SK-N-SH (cell line): Measurements from ENCODE around the gene GCH1. TPM values are rescaled to one million over a fixed set of nuclear protein-coding genes. Genes with fewer than 3 reads are reported as not detected.

ENCODE experiments used
- CTCF ChIA-PET: fragments of 300-600, 350-600 bp; formaldehyde crosslinking; extraction: SDS; loops from one replicate; lab custom pipeline; 2021; lab: Yijun Ruan, JAX
- POLR2A ChIA-PET: fragments of 350-600 bp; sonication (Branson Sonifier 250); formaldehyde crosslinking; extraction: SDS; loops from one replicate; lab custom pipeline; 2020; ENCODE audit warnings: antibody characterized with exemption, inconsistent platforms; lab: Yijun Ruan, JAX
- DNase-seq: peaks from one replicate; pipeline ENCODE4 v3.0.0; 2012
- H2AFZ ChIP-seq: fragments of 200-600 bp; sonication (generic); 2 replicates; pipeline ENCODE4 v1.8.1; 2016; ENCODE audit warnings: antibody characterized with exemption, mild to moderate bottlenecking, low read depth
- H3F3A ChIP-seq: fragments of 200-600 bp; sonication (generic); replicated peaks from 2 replicates; pipeline ENCODE3; 2016; ENCODE audit warnings: antibody characterized with exemption, mild to moderate bottlenecking; ENCODE audit not compliant: insufficient read depth
- H3K27ac ChIP-seq, 2 experiments: fragments of 200-500 bp in 1 of 2; fragments of 200-600 bp in 1 of 2; sonication (Bioruptor generic) in 1 of 2; sonication (generic), shearing (Covaris generic) in 1 of 2; 2 replicates each; pipeline versions ENCODE4 v1.5.1 to v1.6.1; 2014 to 2016; ENCODE audit warnings: low read depth in 2 of 2, inconsistent platforms in 1 of 2, low read length in 1 of 2, mild to moderate bottlenecking in 1 of 2, mixed read lengths in 1 of 2
- H3K27me3 ChIP-seq: fragments of 200-600 bp; sonication (generic), shearing (Covaris generic); 2 replicates; pipeline ENCODE4 v1.6.1; 2016; ENCODE audit warnings: mixed run types; ENCODE audit not compliant: insufficient read depth
- H3K36me3 ChIP-seq, 2 experiments: fragments of 200-500 bp in 1 of 2; fragments of 200-600 bp in 1 of 2; sonication (Bioruptor generic) in 1 of 2; sonication (generic) in 1 of 2; replicated peaks in 1 of 2; 2 replicates each; pipeline versions ENCODE3 to v1.5.1; 2014 to 2016; ENCODE audit warnings: low read length in 1 of 2, mild to moderate bottlenecking in 1 of 2; ENCODE audit not compliant: insufficient read depth in 2 of 2, control insufficient read depth in 1 of 2
- H3K4me1 ChIP-seq, 2 experiments: fragments of 200-500 bp in 1 of 2; fragments of 200-600 bp in 1 of 2; sonication (Bioruptor generic) in 1 of 2; sonication (generic), shearing (Covaris generic) in 1 of 2; 2 replicates each; pipeline versions ENCODE4 v1.5.1 to v1.6.1; 2014 to 2016; ENCODE audit warnings: low read depth in 1 of 2, low read length in 1 of 2, mixed run types in 1 of 2; ENCODE audit not compliant: insufficient read depth in 2 of 2, control insufficient read depth in 1 of 2
- H3K4me2 ChIP-seq: fragments of 200-600 bp; sonication (generic), shearing (Covaris generic); 2 replicates; pipeline ENCODE4 v1.6.1; 2017; ENCODE audit warnings: mixed run types
- H3K4me3 ChIP-seq, 2 experiments: fragments of 200-500 bp in 1 of 2; fragments of 200-600 bp in 1 of 2; sonication (Bioruptor generic) in 1 of 2; sonication (generic), shearing (Covaris generic) in 1 of 2; 2 replicates each; pipeline versions ENCODE4 v1.5.1 to v1.8.1; 2014 to 2016; ENCODE audit warnings: low read depth in 2 of 2, inconsistent platforms in 1 of 2, low read length in 1 of 2, mild to moderate bottlenecking in 1 of 2, mixed read lengths in 1 of 2, moderate library complexity in 1 of 2
- H3K79me2 ChIP-seq: fragments of 200-600 bp; sonication (generic); 2 replicates; pipeline ENCODE4 v1.8.1; 2017; ENCODE audit warnings: mild to moderate bottlenecking; ENCODE audit not compliant: insufficient read depth
- H3K9ac ChIP-seq: fragments of 200-600 bp; sonication (generic); 2 replicates; pipeline ENCODE4 v1.6.1; 2017; ENCODE audit warnings: mixed run types
- H3K9me2 ChIP-seq: fragments of 200-600 bp; sonication (generic); 2 replicates; pipeline ENCODE4 v1.6.1; 2017; ENCODE audit warnings: mixed run types
- H3K9me3 ChIP-seq: fragments of 200-600 bp; sonication (generic); 2 replicates; pipeline ENCODE4 v1.6.1; 2017; ENCODE audit warnings: mixed run types, mild to moderate bottlenecking, moderate library complexity
- H4K20me1 ChIP-seq: fragments of 200-600 bp; sonication (generic); 2 replicates; pipeline ENCODE4 v1.6.1; 2017; ENCODE audit warnings: mild to moderate bottlenecking, mixed run types; ENCODE audit not compliant: insufficient read depth
- CHD2 ChIP-seq: fragments of 150-350 bp; IDR thresholded peaks from 2 replicates; pipeline ENCODE4 v1.6.1; 2018; ENCODE audit warnings: low read length; ENCODE audit not compliant: partially characterized antibody
- ELF1 ChIP-seq: IDR thresholded peaks from 2 replicates; pipeline ENCODE4 v1.4.0; 2012
- FOSL2 ChIP-seq: IDR thresholded peaks from 2 replicates; pipeline ENCODE4 v1.4.0; 2012; ENCODE audit warnings: low read depth, mild to moderate bottlenecking, moderate library complexity, borderline replicate concordance
- FOXJ3 ChIP-seq: sonication (generic); formaldehyde crosslinking; IDR thresholded peaks from 2 replicates; pipeline ENCODE4 v1.5.1; 2020; ENCODE audit warnings: mild to moderate bottlenecking, missing genetic modification reagents
- FOXM1 ChIP-seq: IDR thresholded peaks from 2 replicates; pipeline ENCODE4 v1.4.0; 2012; ENCODE audit warnings: low read depth, mild to moderate bottlenecking
- GATA2 ChIP-seq: sonication (generic); formaldehyde crosslinking; IDR thresholded peaks from 2 replicates; pipeline ENCODE4 v1.5.0; 2020; ENCODE audit warnings: mild to moderate bottlenecking, missing genetic modification reagents
- JUND ChIP-seq: IDR thresholded peaks from 2 replicates; pipeline ENCODE4 v1.4.0; 2012
- MAX ChIP-seq: IDR thresholded peaks from 2 replicates; pipeline ENCODE4 v1.4.0; 2012; ENCODE audit warnings: low read depth
- RAD21 ChIP-seq: IDR thresholded peaks from 2 replicates; pipeline ENCODE4 v1.6.1; 2012; ENCODE audit warnings: mild to moderate bottlenecking, low read length
- TCF12 ChIP-seq: IDR thresholded peaks from 2 replicates; pipeline ENCODE4 v1.4.0; 2012
- YY1 ChIP-seq: IDR thresholded peaks from 2 replicates; pipeline ENCODE4 v1.4.0; 2012; ENCODE audit warnings: low read depth, mild to moderate bottlenecking
- WGBS: methylation state at CpG from one replicate; pipeline ENCODE4 v1.1.6; 2017; ENCODE audit warnings: low lambda C conversion rate; 5-methylcytosine and 5-hydroxymethylcytosine counted together
- polyA plus RNA-seq, 3 experiments: library from polyadenylated mRNA; depleted of rRNA; stranded (reverse); fragments of >200 nt; gene quantifications; 2 replicates each; pipeline ENCODE4 v1.2.3, GENCODE V29; 2012
- TF ChIP-seq, protein P1 (sequence below): IDR thresholded peaks from 2 replicates; pipeline ENCODE4 v1.4.0; 2012; ENCODE audit warnings: low read depth, borderline replicate concordance

Gene GCH1
- polyA plus RNA-seq, 1 of the 3 experiments (the other 2 are of a cell fraction), result 2.2 TPM

DNA sequence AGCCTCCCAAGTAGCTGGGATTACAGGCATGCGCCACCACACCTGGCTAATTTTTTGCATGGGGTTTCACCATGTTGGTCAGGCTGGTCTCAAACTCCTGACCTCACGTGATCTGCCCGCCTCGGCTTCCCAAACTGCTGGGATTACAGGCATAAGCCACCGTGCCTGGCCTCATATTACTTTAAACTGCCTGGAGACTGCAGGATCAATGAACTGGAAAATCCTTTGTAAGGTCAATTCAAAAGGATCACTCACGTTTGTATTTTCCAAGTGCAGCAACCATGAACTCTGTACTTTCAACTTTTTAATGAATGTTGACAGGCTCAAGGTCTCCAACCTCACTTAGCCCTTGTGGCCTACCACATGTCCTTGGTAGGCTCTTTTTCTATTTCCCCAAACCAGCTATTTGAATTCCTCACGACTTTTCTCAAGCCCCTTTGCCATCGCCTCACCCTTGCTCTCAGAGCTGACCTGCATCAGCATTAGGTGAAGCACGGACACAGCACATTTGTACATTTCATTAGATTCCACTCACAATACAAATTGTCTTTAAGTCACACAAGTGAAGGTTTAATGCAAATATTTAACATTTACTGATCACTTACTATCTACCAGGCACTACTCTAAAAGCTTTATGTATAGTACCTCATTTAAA, 42.2 kb upstream of the GCH1 start:
- Histone ChIP-seq H3K79me2 (no peaks in the 10 kb centered on the region), H3K36me3 (peaks cover under 1 to 21% of the 10 kb centered on the region in 2 experiments), H3K4me3 (no peak overlapping the region), H3K9me2 (no peaks in the 10 kb centered on the region), H3K27ac (no peak overlapping the region), H2AFZ (no peak overlapping the region), H3K27me3 (no peaks in the 10 kb centered on the region), H4K20me1 (no peaks in the 10 kb centered on the region), H3F3A (no peaks in the 10 kb centered on the region), H3K9ac (no peak overlapping the region), H3K9me3 (no peaks in the 10 kb centered on the region), H3K4me2 (no peak overlapping the region), H3K4me1 (no peaks in the 10 kb centered on the region)
- CTCF ChIA-PET, result interaction anchor here (1.1 to 1.3 kb wide), 2 partner anchors 139 to 380 kb away, joined by 3 read pairs; no protein-coding TSS in a partner anchor
- 96% methylated on average over 9 of the region's 9 CpGs for WGBS
- no peak for DNase-seq
- TF ChIP-seq JUND (no peak), GATA2 (CRISPR knock-in tag) (no peak), FOXM1 (no peak)
- POLR2A ChIA-PET, result no interaction called here

DNA sequence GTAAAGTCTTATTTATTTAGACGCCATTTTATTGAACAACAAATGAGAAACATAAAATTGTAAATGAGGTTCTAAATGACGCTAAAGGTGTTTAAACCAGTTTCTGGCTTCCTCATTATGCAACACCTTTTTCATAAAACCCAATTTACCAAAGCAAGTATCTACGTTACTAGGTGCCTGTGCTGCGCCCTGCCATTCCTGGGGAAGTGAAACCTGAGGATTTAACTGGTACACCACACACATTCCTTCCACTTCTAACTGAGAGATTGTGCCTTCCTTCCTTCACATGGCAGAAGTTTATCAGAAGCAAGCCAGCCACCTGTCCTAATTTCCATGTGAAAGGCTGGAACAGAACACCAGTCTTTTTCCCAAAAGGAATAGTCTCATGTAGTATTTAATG, 40.3 kb upstream of the GCH1 start:
- WGBS, result 98% methylated on average over 4 of the region's 4 CpGs
- no peaks in the 10 kb centered on the region for H3K9me3 ChIP-seq

More for the DNA sequence above, 40.3 kb upstream of the GCH1 start:
- Histone ChIP-seq H3K79me2 (no peaks in the 10 kb centered on the region), H3K4me3 (no peak overlapping the region), H4K20me1 (no peaks in the 10 kb centered on the region), H3K4me2 (no peak overlapping the region), H3F3A (no peaks in the 10 kb centered on the region), H2AFZ (no peak overlapping the region), H3K4me1 (peaks cover 0 to 3% of the 10 kb centered on the region in 2 experiments; a peak in 1 of 4 replicates), H3K27me3 (no peaks in the 10 kb centered on the region), H3K9me2 (no peaks in the 10 kb centered on the region), H3K36me3 (peaks cover 2 to 20% of the 10 kb centered on the region in 2 experiments), H3K27ac (no peak overlapping the region), H3K9ac (no peak overlapping the region)
- no peak for TF ChIP-seq FOXM1
- no peak for TF ChIP-seq FOSL2
- no peak for TF ChIP-seq TCF12
- TF ChIP-seq ELF1, result no peak
- TF ChIP-seq FOXJ3 (CRISPR knock-in tag), result no peak
- TF ChIP-seq, protein P1, sequence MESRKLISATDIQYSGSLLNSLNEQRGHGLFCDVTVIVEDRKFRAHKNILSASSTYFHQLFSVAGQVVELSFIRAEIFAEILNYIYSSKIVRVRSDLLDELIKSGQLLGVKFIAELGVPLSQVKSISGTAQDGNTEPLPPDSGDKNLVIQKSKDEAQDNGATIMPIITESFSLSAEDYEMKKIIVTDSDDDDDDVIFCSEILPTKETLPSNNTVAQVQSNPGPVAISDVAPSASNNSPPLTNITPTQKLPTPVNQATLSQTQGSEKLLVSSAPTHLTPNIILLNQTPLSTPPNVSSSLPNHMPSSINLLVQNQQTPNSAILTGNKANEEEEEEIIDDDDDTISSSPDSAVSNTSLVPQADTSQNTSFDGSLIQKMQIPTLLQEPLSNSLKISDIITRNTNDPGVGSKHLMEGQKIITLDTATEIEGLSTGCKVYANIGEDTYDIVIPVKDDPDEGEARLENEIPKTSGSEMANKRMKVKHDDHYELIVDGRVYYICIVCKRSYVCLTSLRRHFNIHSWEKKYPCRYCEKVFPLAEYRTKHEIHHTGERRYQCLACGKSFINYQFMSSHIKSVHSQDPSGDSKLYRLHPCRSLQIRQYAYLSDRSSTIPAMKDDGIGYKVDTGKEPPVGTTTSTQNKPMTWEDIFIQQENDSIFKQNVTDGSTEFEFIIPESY, result no peak
- no peak for TF ChIP-seq MAX
- TF ChIP-seq GATA2 (CRISPR knock-in tag), result no peak
- no peak for TF ChIP-seq CHD2
- no peak for TF ChIP-seq YY1
- no peak for TF ChIP-seq RAD21
- DNase-seq, result no peak
- ChIA-PET POLR2A (no interaction called here), CTCF (no interaction called here)
